Measurements from ENCODE around the gene HOXB9. TPM values are rescaled to one million over a fixed set of nuclear protein-coding genes. Genes with fewer than 3 reads are reported as not detected.

HOXB9 gene
- total and polyA plus RNA-seq, 10 of the 15 experiments (the other 5 are each of a cell fraction or from before 2014, with no cell fraction given) = 0.01 to 0.49 (median 0.09) TPM; not detected in 5

DNA sequence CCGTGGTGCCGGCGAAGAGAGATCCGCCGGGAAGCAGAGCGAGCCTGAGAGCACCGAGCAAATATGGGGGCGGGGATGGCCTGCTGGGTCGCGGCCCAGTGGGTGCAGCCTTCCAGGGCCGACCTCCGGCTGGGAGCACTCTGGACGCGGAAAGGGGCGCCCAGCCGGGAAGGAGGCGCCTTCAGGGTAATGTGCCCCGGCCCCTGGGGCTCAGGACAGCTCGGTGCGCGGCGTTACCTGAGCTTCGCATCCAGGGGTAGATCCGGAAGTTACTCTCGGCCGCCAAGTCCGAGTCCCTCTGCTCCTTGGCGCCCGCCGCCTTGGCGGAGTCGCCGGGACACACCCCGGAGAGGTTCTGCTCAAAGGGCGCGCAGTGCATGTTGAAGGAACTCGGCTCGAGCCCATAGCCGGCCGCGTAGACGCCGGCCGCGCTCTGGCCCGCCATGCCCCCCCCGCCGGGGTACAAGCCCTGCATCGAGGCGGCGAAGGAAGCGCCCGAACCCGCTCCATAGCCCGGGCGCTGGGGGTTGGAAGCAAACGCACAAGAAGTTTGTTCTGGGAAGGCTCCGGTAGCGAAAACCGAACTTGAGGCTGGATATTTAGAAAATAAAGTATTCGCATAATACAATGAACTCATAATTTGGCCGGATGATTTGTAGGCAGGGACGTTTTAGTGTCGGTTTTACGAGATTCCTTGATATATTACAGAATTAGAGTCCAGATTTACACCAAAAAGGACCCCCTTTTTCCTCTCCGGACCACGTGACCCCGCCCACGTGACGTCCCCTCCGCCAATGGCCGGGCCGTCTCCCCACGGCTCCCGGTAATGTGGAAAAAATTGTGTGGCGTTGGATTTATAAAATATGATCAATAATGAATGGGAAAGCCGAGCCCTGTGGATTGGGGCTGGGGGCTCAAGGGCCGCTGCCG, 15.6 kb downstream of the HOXB9 start, which contains the start of gene HOXB7 (continued):
- TF ChIP-seq ATF3 (IDR thresholded peaks at IDR 0.05; ENCODE audit: borderline replicate concordance, extremely low read depth, low read depth, low read length) = peak; percentile 98
- no peak for TF ChIP-seq EP300 (IDR thresholded peaks at IDR 0.05; ENCODE audit: borderline replicate concordance in 1 of 2, control insufficient read depth in 1 of 2, low read depth in 2 of 2, low read length in 2 of 2)
- TF ChIP-seq CBFB (IDR thresholded peaks at IDR 0.05; ENCODE audit: low read depth) = 0 out of 2 replicates have a peak, but pooled peaks have one; percentile 26
- no peak for TF ChIP-seq E2F4 (IDR thresholded peaks at IDR 0.05; ENCODE audit: low read depth, low read length)
- no peak; the same call in none of the 2 replicates for TF ChIP-seq YY1 (IDR thresholded peaks at IDR 0.05; ENCODE audit: low read depth, low read length)
- peak; percentile 96 for TF ChIP-seq MAX (IDR thresholded peaks at IDR 0.05; ENCODE audit: low read depth, low read length)
- TF ChIP-seq, protein P1, sequence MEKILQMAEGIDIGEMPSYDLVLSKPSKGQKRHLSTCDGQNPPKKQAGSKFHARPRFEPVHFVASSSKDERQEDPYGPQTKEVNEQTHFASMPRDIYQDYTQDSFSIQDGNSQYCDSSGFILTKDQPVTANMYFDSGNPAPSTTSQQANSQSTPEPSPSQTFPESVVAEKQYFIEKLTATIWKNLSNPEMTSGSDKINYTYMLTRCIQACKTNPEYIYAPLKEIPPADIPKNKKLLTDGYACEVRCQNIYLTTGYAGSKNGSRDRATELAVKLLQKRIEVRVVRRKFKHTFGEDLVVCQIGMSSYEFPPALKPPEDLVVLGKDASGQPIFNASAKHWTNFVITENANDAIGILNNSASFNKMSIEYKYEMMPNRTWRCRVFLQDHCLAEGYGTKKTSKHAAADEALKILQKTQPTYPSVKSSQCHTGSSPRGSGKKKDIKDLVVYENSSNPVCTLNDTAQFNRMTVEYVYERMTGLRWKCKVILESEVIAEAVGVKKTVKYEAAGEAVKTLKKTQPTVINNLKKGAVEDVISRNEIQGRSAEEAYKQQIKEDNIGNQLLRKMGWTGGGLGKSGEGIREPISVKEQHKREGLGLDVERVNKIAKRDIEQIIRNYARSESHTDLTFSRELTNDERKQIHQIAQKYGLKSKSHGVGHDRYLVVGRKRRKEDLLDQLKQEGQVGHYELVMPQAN (conservative IDR thresholded peaks at IDR 0.05) = no peak; the same call in 1 of the 2 replicates
- TF ChIP-seq, protein P2, sequence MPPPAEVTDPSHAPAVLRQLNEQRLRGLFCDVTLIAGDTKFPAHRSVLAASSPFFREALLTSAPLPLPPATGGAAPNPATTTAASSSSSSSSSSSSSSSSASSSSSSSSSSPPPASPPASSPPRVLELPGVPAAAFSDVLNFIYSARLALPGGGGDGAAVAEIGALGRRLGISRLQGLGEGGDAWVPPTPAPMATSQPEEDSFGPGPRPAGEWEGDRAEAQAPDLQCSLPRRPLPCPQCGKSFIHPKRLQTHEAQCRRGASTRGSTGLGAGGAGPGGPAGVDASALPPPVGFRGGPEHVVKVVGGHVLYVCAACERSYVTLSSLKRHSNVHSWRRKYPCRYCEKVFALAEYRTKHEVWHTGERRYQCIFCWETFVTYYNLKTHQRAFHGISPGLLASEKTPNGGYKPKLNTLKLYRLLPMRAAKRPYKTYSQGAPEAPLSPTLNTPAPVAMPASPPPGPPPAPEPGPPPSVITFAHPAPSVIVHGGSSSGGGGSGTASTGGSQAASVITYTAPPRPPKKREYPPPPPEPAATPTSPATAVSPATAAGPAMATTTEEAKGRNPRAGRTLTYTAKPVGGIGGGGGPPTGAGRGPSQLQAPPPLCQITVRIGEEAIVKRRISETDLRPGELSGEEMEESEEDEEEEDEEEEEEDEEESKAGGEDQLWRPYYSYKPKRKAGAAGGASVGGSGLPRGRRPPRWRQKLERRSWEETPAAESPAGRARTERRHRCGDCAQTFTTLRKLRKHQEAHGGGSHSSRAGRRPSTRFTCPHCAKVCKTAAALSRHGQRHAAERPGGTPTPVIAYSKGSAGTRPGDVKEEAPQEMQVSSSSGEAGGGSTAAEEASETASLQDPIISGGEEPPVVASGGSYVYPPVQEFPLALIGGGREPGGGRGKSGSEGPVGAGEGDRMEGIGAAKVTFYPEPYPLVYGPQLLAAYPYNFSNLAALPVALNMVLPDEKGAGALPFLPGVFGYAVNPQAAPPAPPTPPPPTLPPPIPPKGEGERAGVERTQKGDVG (CRISPR knock-in tag; IDR thresholded peaks at IDR 0.05) = 0 out of 2 replicates have a peak, but pooled peaks have one; percentile 22
- no peak for TF ChIP-seq SIX5 (IDR thresholded peaks at IDR 0.05; ENCODE audit: low read depth, low read length, severe bottlenecking)
- TF ChIP-seq TBL1XR1 (IDR thresholded peaks at IDR 0.05; ENCODE audit: low read depth, low read length) = no peak
- no peak for TF ChIP-seq ZZZ3 (IDR thresholded peaks at IDR 0.05; ENCODE audit: control insufficient read depth, insufficient read length, low read depth)
- TF ChIP-seq SREBF2 (IDR thresholded peaks at IDR 0.05; ENCODE audit: low read length) = no peak
- no peak for TF ChIP-seq HSF1 (IDR thresholded peaks at IDR 0.05; ENCODE audit: low read depth, low read length)
- no peak for TF ChIP-seq SMAD5 (IDR thresholded peaks at IDR 0.05; ENCODE audit: low read depth)
- no peak for TF ChIP-seq MYC (IDR thresholded peaks at IDR 0.05; ENCODE audit: insufficient read depth, insufficient read length, insufficient replicate concordance, low read length, severe bottlenecking)
- no peak for TF ChIP-seq ZNF622 (IDR thresholded peaks at IDR 0.05)
- TF ChIP-seq TCF3 (IDR thresholded peaks at IDR 0.05; ENCODE audit: borderline replicate concordance, insufficient read depth, low read depth, low read length) = no peak
- TF ChIP-seq IKZF2 (IDR thresholded peaks at IDR 0.05) = peak in 1 of 2 experiments; percentile 43; a peak in 3 of 4 replicates
- no peak for TF ChIP-seq NFXL1 (IDR thresholded peaks at IDR 0.05; ENCODE audit: borderline replicate concordance)
